PFSK-1 (cell line): ENCODE data around the gene RPS23.

Experiments
- POLR2AphosphoS5 ChIP-seq: IDR thresholded peaks from 2 replicates; pipeline ENCODE4 v1.6.1; 2012; ENCODE audit warnings: low read depth, mild to moderate bottlenecking, control low read depth, low read length, moderate library complexity
- SIN3A ChIP-seq: IDR thresholded peaks from 2 replicates; pipeline ENCODE4 v1.6.1; 2012; ENCODE audit warnings: mild to moderate bottlenecking, low read length, moderate library complexity, borderline replicate concordance; ENCODE audit not compliant: insufficient read depth

- no peak for TF ChIP-seq POLR2AphosphoS5
- TF ChIP-seq SIN3A, result no peak
These were observed 34.0 kb downstream of the RPS23 start for GRCh38 chr5:82244151-82244550.
